Measurements from ENCODE around the gene SNX5.

DNA sequence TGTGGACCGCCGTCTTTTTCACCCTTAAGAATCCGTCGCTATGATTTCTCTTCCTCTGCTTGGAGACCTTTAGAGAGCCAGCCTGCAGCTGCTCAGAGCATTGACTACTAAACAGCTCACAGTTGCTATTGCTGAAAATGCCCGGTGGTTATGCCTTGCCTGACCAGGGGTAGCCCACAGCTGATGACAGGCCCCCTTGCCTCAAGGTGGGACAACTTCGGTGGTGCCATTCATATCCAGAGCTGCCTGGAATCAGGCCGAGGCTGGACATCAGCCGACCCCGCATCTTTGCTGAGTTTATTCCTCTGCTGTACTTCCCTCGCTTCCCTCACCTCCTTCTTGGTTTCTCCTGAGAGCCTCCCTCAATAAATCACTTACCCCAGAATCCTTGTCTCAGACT lies 49.5 kb upstream of the SNX5 start:
- TF ChIP-seq, protein P1, sequence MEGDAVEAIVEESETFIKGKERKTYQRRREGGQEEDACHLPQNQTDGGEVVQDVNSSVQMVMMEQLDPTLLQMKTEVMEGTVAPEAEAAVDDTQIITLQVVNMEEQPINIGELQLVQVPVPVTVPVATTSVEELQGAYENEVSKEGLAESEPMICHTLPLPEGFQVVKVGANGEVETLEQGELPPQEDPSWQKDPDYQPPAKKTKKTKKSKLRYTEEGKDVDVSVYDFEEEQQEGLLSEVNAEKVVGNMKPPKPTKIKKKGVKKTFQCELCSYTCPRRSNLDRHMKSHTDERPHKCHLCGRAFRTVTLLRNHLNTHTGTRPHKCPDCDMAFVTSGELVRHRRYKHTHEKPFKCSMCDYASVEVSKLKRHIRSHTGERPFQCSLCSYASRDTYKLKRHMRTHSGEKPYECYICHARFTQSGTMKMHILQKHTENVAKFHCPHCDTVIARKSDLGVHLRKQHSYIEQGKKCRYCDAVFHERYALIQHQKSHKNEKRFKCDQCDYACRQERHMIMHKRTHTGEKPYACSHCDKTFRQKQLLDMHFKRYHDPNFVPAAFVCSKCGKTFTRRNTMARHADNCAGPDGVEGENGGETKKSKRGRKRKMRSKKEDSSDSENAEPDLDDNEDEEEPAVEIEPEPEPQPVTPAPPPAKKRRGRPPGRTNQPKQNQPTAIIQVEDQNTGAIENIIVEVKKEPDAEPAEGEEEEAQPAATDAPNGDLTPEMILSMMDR (optimal IDR thresholded peaks at IDR 0.05 in 1 of 3, IDR thresholded peaks at IDR 0.05 in 1 of 3, conservative IDR thresholded peaks at IDR 0.05 in 1 of 3; ENCODE audit: extremely low read depth in 1 of 3, insufficient read depth in 2 of 3, low read length in 3 of 3) = no peak
- TF ChIP-seq EZH2 (IDR thresholded peaks at IDR 0.05; ENCODE audit: low read length) = no peak

Data from keratinocyte (primary cell).